CD4-positive, alpha-beta T cell treated with Interleukin-2 at 100 ng/mL for 4 hours (primary cell): ENCODE results near the gene PAPOLG.
A peak's percentile ranks its signal among the peaks of the same experiment; 100 is the strongest.
"Not testable (repeated sequence)": the region's sequence is repeated elsewhere in the genome, so short reads cannot be mapped to it uniquely, and the experiment has no call there.

Source experiments
- DNase-seq: peaks from one replicate; pipeline ENCODE4 v3.0.0-alpha.2; 2020; ENCODE audit warnings: low spot score

PAPOLG gene

DNA sequence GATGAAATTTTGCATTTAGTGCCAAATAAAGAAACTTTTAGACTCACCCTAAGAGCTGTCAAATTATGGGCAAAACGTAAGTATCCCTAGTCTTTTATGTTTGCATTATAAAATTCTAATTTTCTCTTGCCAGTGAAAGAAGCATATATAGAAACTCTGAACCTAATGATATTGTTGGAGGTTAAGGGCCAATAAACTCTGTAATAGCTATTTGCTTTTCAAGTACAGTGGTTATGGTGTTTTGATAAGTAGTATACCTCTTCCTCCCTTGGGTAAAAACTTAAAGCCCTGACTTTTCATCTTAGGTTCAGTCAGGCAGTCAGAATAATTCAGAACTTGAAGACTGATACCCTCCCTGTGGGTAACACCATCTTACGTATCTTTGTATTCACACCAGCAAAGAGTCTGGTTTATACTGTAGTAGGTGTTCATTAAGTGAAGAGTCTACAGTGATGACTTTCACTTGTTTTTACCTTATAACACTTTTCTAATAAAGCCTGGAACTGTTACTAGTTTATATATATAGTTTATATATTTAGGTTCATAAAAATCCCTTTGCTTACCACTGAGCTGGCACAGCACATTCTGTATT is 19.1 kb downstream of the PAPOLG start:
- no peak for DNase-seq

DNA sequence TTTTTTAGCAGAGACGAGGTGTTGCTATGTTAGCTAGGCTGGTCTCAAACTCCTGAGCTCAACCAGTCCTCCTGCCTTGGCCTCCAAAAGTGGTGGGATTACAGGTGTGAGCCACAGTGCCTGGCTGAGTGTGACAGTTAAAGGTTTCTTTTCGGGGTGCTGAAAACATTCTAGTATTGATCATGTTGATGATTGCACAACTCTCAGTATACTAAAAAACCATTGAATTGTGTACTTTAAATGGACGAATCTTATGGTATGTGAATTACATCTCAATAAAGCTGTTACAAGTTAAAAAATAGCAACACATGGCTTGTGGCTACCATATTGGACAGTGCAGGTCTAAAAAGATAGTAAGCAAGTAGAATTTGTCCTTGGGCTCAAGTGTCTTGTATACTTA is 22.3 kb downstream of the PAPOLG start:
- no peak for DNase-seq

DNA sequence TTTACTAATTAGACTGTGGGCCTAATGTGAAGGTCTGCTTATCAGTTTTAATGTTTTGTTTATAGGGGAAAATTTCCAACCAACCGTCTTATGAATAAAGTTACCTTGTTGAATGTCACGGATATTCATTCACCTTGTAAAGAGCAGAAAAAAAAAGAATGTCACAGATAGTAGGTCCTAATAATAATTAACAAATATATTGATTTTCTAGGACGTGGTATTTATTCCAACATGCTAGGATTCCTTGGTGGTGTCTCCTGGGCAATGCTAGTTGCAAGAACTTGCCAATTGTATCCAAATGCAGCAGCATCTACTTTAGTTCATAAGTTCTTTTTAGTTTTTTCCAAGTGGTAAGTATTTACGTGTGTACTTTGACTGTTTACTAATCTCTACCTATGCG is 23.4 kb downstream of the PAPOLG start:
- no peak for DNase-seq

DNA sequence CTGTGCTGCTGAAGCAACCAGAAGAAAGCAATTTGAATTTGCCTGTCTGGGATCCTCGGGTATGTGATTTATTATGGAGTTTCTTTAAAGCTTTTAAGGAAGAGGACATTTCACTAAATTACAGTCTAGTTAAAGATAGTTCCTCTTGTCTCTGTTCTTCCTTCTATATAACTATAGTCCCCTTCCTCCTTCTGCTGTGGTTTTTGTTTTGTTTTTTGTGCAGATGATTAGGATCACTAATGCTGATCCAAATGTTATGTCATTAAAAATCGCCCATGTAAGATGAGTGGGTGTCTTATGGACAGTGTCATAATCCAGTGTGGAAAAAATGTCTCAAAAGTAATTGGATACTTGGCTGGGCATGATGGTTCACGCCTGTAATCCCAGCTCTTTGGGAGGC is 24.7 kb downstream of the PAPOLG start:
- no peak for DNase-seq

DNA sequence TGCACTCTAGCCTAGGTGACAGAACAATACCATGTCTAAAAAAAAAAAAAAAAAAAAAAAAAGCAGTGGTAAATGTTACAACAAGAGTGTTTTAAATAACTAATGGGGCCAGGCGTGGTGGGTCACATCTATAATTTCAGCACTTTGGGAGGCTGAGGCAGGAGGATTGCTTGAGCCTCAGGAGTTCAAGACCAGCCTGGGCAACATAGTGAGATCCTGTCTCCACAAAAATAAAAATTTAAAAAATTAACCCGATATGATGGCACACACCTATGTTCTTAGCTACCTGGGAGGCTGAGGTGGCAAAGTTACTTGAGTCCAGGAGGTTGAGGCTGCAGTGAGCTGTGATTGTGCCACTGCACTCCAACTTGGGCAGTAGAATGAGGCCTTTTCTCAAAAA is 37.1 kb downstream of the PAPOLG start:
- no peak for DNase-seq

DNA sequence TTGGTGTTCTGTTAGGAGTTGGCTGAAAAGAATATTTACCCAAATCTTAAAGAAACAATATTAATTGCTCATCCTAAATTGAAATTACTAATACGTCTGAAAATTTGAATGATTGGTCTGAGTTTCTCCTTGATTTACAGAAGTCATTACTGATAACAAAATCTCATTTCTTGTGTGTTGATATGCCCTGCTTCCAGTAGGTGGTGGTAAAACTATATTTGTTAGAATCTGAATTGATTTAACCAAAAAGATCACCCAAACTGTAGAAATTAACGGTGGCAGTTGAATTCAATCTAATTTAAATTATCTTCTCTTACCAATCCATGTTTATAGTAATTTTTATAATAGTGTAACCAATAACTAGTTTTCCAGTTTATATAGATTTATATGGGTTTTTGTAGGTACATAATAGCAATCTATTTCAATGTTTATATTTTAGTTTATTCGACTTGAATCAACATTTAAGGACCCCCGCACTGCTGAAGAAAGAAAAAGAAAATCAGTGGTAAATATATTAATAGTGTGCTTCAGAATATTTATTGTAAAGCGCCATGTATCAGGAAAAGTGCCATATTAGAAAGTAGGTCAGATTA is 38.3 kb downstream of the PAPOLG start:
- DNase-seq = peak; percentile 47

DNA sequence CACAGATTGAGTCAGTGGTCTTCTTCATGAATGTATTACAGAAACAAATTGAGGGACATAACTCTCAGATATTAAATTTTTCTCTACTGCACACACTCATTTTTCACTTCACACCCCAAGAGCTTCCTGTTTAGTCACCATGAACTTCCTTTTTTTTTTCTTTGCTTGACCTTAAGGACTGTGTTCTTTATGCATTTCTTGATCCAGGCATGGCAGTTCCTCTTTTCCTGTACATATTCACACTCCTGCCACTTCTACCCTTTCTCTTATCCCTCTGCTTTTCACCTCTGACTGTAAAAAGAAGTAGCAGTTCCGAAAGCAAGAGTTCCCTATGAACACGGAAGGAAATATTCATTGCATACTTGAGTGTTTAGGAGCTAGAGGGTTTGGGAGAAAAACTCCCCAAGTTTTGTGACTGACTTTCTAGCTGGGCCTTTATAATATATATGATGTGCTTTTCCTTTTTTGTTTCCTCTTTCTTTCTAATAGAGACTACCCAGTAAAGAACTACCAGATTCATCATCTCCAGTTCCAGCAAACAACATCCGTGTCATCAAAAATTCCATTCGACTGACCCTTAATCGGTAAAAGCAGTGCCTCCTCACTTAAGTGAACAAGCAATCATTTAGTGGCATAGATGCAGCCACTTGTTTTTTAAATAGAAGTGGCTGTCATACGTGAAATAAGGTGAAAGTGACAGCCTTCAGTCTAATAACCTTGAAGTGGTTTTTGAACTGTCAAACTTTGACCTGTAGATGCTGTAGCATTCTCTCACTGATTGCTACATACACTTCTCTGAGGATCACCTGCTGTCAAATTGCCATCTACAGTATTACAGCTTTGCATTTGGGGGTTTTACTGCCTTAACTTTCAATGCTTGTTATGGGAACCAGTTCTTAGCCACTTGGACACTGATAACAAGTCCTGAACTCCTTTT is 40.8 kb downstream of the PAPOLG start:
- DNase-seq = no peak

DNA sequence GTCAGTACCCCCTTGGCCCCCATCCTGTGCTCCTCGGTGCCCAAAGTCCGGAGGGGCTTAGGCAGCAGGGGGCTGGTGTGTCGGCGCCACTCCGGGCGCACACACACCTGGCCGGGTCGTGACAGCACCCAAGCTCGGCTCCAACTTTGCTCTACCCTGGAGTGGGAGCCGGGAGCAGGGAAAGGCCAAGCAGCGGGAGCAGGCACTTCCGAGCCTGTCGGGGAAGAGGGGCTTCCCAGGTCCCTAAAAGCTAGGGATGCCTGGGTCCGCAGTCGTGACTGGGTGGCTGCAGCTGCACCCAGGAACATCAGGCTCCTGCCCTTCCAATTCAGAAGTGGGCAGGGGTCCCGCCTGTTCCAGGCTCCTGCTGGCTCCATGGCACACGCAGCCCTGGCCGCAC is 48.4 kb downstream of the PAPOLG start:
- DNase-seq = no peak

DNA sequence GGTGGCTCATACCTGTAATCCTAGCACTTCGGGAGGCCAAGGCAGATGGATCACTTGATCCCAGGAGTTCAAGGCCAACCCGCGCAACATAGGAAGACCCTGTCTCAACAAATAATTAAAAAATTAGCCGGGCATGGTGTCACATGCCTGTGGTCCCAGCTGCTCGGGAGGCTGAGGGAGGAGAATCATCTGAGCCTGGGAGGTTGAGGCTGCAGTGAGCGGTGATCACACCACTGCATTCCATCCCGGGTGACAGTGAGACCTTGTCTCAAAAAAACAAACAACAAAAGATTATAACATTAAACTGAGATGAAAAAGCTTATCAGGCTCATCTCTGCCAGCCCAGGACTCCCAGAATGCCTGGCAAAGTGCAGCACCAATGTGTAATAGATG is 50.5 kb downstream of the PAPOLG start:
- no peak for DNase-seq

DNA sequence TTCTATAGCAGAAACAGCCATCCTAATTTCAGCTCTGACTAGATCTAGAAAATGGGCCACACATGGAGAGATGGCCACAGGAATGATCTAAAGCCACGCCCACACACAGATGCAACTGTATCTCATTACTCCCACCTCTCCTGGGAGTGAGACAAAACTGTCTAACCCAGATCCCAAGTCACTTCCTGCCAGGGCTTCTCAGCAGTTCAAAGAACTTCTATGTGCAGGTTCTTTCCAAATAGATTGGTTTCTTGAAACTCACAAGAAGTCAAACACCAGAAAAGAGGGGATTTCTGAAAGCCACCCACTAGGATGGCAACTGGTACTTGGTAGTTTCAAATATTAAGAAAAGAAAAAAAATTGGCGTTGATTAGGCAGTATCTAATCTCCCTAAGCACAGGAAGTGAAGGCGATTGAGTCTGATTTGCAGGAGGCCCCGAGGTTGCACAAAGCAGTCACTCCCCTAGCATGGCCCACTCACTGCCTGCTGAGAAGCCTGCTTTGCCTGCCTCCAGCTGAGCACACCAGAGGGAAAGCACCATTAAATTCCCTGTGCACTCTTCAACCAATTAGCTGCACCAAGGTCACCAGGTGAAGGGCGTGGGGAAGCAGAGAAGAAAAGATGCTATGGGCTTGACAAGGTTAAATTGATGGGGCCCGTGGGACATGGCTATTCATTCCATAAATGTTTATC is 51.1 kb downstream of the PAPOLG start:
- DNase-seq = peak; percentile 49

DNA sequence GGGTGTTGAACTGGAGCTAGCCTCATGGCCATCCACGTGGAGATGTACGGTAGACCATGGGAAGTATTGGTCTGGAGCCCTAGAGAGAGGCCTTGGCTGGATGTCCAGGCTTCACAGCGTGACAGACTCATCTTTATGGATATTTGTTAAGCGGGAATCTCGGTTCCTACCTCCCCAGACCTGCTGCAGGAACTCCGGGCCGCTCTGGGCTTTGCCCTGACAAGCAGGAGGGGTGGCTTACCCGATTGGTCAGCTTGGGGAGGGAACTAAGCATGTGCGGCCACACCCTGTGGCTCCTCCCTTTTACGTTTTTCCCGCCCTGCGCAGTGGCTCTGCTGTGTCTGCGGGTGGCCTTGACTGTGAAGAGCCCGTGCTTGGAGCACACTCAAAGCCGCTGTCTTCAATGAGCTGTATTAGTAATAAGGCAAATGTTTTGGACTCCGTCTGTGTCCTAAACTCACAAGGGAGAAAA is 52.3 kb downstream of the PAPOLG start:
- DNase-seq = no peak

DNA sequence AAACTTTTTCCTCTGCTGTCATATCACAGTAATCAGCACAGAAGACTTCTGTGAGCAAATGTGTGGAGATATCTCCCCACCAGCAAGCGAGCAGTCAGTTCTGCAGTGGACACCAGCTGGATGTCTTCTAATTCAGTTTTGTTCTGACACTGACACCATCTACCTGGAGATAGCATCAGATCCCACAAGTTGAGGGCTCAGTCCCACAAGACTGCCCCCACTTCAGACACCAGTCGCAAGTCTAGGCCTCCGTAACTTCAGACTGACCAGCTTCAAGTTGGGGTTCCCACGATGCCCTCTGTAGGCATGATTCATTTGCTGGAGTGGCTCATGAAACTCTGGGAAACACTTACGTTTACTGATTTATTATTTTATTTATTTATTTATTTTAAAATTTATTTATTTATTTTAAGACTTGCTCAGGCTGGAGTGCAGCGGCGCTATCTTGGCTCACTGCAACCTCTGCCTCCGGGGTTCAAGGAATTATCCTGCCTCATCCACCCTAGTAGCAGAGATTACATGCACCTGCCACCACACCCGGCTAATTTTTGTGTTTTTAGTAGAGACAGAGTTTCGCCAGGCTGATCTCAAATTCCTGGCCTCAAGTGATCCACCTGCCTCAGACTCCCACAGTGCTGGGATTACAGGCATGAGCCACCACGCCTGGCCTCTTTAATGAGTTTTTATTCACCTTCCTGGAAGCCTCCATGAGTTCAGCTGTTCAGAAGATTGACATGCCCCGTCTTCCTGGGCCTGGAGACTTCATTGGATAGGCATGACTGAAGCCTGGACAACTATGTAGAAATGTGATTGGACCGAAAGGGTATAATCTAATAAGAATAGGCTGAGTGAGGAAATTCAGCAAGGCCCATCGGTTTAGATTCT is 55.7 kb downstream of the PAPOLG start:
- no peak for DNase-seq

DNA sequence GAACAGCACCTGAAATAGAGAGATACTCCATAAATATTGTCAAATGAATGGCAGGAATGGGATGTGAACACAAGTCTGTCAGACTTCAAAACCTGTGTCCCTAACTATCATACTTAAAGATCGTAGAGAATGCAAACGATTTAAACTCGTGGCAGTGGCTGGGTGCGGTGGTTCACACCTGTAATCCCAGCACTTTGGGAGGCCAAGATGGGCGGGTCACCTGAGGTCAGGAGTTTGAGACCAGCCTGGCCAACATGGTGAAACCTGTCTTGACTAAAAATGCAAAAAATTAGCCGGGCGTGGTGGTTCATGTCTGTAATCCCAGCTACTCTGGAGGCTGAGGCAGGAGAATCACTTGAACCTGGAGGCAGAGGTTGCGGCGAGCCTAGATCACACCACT is 61.1 kb downstream of the PAPOLG start:
- not testable (repeated sequence) for DNase-seq

DNA sequence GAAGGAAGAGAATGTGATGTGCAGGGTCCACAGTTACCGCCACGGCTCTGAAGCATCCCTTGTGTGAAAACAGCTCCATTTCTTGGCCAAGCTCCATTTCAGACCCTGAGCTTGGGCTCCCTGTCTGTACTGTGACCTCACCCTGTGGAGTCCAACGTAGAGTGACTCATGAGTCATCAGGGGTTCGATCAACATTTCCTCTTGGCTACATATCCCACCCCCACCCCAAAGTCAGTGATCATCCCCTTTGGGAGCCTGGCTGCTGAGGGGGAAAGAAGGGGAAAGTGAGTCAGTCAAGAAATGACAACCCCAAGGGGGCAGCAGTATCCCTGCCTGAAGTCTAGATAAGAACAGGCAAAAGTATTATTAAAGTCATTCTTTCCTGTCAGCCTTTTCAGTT is 62.2 kb downstream of the PAPOLG start:
- DNase-seq = peak; percentile 33

DNA sequence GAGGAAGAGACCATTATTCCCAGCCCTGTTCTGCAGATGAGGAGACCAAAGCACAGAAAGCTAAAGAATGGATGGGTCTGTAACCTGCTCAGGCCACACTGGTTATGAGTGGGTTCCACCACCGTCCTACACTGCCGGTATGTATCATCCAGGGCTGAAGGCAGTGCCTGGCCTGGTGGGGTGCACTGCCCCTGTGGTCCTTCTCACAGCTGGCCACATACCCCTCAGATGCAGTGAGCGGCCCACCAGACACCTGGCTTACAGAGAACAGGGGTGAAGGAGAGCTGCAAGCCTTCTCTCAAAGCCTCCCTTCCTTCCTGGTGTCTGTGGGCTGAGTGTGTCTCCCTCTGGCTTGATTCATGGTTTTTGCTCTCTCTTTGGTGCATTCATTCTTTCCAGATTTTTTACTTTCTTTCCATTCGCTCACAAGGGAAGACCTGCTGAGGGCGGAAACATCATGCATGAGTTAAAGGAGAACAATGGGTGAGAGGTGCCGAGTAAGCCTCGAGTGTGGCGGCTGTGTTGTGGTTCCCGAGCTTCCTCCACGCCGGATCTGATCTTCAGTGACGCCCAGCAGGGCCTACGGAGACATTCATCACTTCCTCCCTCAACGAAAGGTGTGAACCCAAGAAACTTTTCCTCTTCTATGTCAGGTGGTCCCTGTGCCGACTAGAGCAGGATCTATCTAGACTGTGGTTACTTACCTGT is 63.2 kb downstream of the PAPOLG start:
- peak; percentile 87 for DNase-seq

DNA sequence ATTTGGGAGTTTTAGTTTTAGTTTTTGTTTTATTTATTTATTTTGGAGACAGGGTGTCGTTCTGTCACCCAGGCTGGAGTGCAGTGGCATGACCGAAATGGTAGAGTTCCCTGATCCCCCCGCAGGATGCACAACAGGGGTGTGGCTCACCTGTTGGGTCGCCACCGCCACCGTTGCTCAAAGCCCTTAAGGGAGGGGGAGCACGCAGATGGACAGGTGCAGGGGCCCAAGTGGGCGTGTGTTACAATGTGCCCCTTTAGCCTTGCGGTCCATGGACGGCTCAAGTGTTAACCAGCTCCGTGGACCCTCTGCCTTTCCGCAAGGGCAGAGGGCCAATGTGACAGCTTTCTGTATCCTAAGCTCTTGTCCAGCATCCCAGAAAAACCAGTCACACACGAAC is 63.9 kb downstream of the PAPOLG start:
- no peak for DNase-seq

DNA sequence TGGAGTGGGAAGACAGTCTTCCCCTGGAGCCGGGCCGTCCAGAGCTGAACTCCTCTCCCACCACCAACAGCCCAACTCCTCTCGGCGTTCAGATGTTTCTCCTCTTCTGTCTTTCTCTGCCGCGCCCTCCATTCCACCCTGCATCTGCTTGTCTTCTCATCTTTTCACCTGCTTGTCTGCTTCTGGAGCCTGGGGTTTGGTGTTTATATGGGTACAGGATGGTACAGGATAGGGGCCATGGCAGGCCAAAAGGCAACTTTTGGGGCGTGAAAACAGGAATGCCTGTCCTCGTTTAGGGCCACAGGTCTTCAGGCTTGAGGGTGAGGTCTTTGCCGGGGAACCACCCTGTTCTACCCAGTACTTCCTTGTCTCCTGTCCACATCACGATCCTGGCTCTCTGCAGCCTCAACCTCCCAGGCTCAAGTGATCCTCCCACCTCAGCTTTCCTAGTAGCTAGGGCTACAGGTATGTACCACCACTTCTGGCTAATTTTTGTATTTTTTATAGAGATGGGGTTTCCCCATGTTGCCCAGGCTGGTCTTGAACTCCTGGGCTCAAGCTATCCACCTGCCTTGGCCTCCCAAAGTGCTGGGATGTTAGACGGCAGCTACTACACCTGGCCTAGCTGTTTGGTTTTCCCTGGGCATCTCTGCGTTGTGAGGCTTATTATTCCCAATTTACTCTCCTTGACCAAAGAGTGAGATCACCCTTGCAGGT is 64.5 kb downstream of the PAPOLG start:
- DNase-seq = no peak

DNA sequence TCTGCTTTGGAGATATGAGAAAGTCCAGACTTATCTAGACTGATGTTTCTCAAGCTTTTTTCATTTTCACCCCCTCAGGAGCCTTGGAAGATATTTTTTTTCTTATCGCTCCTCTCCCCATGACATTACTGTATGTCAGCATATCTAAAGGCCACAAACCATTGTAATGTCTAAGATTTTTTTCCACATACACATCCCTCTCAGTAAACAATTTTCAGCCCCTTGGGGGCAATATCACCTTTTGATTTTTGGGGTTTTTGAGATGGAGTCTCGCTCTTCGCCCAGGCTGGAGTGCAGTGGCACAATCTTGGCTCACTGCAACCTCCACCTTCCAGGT is 65.0 kb downstream of the PAPOLG start:
- DNase-seq = no peak

DNA sequence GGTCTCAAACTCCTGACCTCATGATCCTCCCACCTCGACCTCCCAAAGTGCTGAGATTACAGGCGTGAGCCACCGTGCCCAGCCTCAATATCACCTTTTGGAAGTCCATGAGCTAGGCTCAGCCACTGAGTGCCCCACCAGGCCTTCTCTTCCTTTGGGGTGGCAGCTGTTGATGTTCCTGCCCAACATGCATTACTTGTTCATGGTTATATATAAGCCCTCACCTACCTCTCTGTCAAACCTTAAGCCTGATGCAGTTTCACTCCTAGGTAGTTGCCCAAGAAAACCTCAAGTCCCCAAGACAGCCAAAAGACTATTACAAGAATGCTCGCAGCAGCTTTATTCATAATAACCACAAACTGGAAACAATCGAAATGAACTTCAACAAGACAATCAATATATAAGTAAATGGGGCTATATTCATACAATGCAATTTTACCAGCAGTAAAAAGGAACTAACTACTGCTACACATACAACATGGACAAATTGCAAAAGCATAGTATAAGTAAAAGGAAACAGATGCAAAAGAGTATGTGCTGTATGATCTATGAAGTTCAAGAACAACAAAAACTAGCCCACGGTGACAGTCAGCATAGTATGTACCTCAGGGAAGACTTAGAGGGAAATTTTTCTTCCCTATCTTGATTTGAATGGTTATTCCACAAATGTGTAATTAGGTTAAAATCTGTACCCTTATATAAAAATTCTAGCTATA is 65.7 kb downstream of the PAPOLG start:
- no peak for DNase-seq

DNA sequence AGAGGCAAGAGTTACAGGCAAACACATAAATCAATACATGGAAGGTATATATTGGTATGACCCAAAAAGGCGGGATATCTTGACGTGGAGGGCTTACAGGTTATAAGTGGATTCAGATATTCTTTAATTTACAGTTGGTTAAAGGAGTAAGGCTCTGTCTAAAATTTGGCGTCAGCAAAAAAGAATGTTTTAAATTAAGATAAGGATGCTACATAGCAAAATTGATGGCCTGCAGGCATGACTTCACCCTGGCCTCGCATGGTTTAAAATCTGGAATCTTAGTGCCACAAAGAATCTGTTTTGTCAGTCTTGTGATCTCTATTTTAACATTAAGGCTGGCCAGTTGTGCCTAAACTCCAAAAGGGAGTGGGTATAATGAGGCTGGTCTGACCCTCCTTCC is 66.9 kb downstream of the PAPOLG start:
- DNase-seq = no peak
